ENCODE results near the gene KIRREL1.
A peak's percentile ranks its signal among the peaks of the same experiment; 100 is the strongest.

Gene KIRREL1

GRCh38 chr1:158068918-158069317, 75.5 kb downstream of the KIRREL1 start:
- H3K4me3 ChIP-seq (ENCODE audit: low read depth in 1 of 2, low read length in 2 of 2): no peak overlapping the region
- H3K27ac ChIP-seq (ENCODE audit: low read length): no peak overlapping the region
- H4K20me1 ChIP-seq (ENCODE audit: insufficient read depth, low read length): peaks cover 11% of the 10 kb centered on the region
- no peak overlapping the region for H2AFZ ChIP-seq (ENCODE audit: low read depth, low read length)
- TF ChIP-seq CTCF (IDR thresholded peaks at IDR 0.05; ENCODE audit: borderline replicate concordance, extremely low read depth, low read length, poor library complexity, severe bottlenecking) (no peak), EZH2 (IDR thresholded peaks at IDR 0.05; ENCODE audit: borderline replicate concordance, low read depth, low read length, severe bottlenecking) (no peak)
- ATAC-seq (ENCODE audit: insufficient read depth, low read depth) (no peak), DNase-seq (no peak)
- no peak overlapping the region for H3K4me2 ChIP-seq (ENCODE audit: insufficient read depth, low read length)
- H3K36me3 ChIP-seq (ENCODE audit: insufficient read depth, low read length): no peaks in the 10 kb centered on the region
- no peaks in the 10 kb centered on the region for H3K9me3 ChIP-seq (ENCODE audit: insufficient read depth, low read length, severe bottlenecking)
- H3K4me1 ChIP-seq (ENCODE audit: insufficient read depth, low read length): no peaks in the 10 kb centered on the region
- H3K27me3 ChIP-seq (ENCODE audit: insufficient read depth, low read length, poor library complexity): no peaks in the 10 kb centered on the region
- no peaks in the 10 kb centered on the region for H3K79me2 ChIP-seq (ENCODE audit: insufficient read depth, low read length)
- H3K9ac ChIP-seq (ENCODE audit: low read depth, low read length): no peak overlapping the region

GRCh38 chr1:158071138-158071537, 77.7 kb downstream of the KIRREL1 start:
- ATAC-seq (ENCODE audit: insufficient read depth, low read depth) (peak; percentile 40; the same call in 1 of the 3 replicates), DNase-seq (peak; percentile 11)
- Histone ChIP-seq H3K79me2 (ENCODE audit: insufficient read depth, low read length) (no peaks in the 10 kb centered on the region), H3K9me3 (ENCODE audit: insufficient read depth, low read length, severe bottlenecking) (no peaks in the 10 kb centered on the region), H3K4me1 (ENCODE audit: insufficient read depth, low read length) (no peaks in the 10 kb centered on the region), H3K27me3 (ENCODE audit: insufficient read depth, low read length, poor library complexity) (no peaks in the 10 kb centered on the region), H4K20me1 (ENCODE audit: insufficient read depth, low read length) (peaks cover 11% of the 10 kb centered on the region), H3K4me3 (ENCODE audit: low read depth in 1 of 2, low read length in 2 of 2) (no peak overlapping the region), H3K4me2 (ENCODE audit: insufficient read depth, low read length) (no peak overlapping the region), H3K9ac (ENCODE audit: low read depth, low read length) (no peak overlapping the region), H2AFZ (ENCODE audit: low read depth, low read length) (no peak overlapping the region), H3K36me3 (ENCODE audit: insufficient read depth, low read length) (no peaks in the 10 kb centered on the region), H3K27ac (ENCODE audit: low read length) (no peak overlapping the region)
- no peak for TF ChIP-seq CTCF (IDR thresholded peaks at IDR 0.05; ENCODE audit: borderline replicate concordance, extremely low read depth, low read length, poor library complexity, severe bottlenecking)
- TF ChIP-seq EZH2 (IDR thresholded peaks at IDR 0.05; ENCODE audit: borderline replicate concordance, low read depth, low read length, severe bottlenecking): no peak

GRCh38 chr1:158075078-158075477, 81.6 kb downstream of the KIRREL1 start:
- Histone ChIP-seq H3K9ac (ENCODE audit: low read depth, low read length) (no peak overlapping the region), H3K4me3 (ENCODE audit: low read depth in 1 of 2, low read length in 2 of 2) (no peak overlapping the region), H3K27ac (ENCODE audit: low read length) (no peak overlapping the region), H3K79me2 (ENCODE audit: insufficient read depth, low read length) (no peaks in the 10 kb centered on the region), H3K36me3 (ENCODE audit: insufficient read depth, low read length) (0 out of 2 replicates have a peak, but pooled peaks cover 8% of the 10 kb centered on the region), H4K20me1 (ENCODE audit: insufficient read depth, low read length) (no peaks in the 10 kb centered on the region), H3K4me1 (ENCODE audit: insufficient read depth, low read length) (no peaks in the 10 kb centered on the region), H3K27me3 (ENCODE audit: insufficient read depth, low read length, poor library complexity) (no peaks in the 10 kb centered on the region), H2AFZ (ENCODE audit: low read depth, low read length) (no peak overlapping the region), H3K4me2 (ENCODE audit: insufficient read depth, low read length) (no peak overlapping the region), H3K9me3 (ENCODE audit: insufficient read depth, low read length, severe bottlenecking) (no peaks in the 10 kb centered on the region)
- DNase-seq (no peak), ATAC-seq (ENCODE audit: insufficient read depth, low read depth) (no peak)
- TF ChIP-seq CTCF (IDR thresholded peaks at IDR 0.05; ENCODE audit: borderline replicate concordance, extremely low read depth, low read length, poor library complexity, severe bottlenecking): no peak
- no peak for TF ChIP-seq EZH2 (IDR thresholded peaks at IDR 0.05; ENCODE audit: borderline replicate concordance, low read depth, low read length, severe bottlenecking)

- Histone ChIP-seq H2AFZ (ENCODE audit: low read depth, low read length) (no peak overlapping the region), H3K27me3 (ENCODE audit: insufficient read depth, low read length, poor library complexity) (no peaks in the 10 kb centered on the region), H3K36me3 (ENCODE audit: insufficient read depth, low read length) (peaks cover 11% of the 10 kb centered on the region; the same call in 1 of the 2 replicates), H4K20me1 (ENCODE audit: insufficient read depth, low read length) (no peaks in the 10 kb centered on the region), H3K4me3 (ENCODE audit: low read depth in 1 of 2, low read length in 2 of 2) (no peak overlapping the region), H3K4me1 (ENCODE audit: insufficient read depth, low read length) (no peaks in the 10 kb centered on the region), H3K79me2 (ENCODE audit: insufficient read depth, low read length) (no peaks in the 10 kb centered on the region), H3K4me2 (ENCODE audit: insufficient read depth, low read length) (no peak overlapping the region), H3K9me3 (ENCODE audit: insufficient read depth, low read length, severe bottlenecking) (no peaks in the 10 kb centered on the region), H3K27ac (ENCODE audit: low read length) (no peak overlapping the region), H3K9ac (ENCODE audit: low read depth, low read length) (no peak overlapping the region)
- TF ChIP-seq EZH2 (IDR thresholded peaks at IDR 0.05; ENCODE audit: borderline replicate concordance, low read depth, low read length, severe bottlenecking): no peak
- no peak for TF ChIP-seq CTCF (IDR thresholded peaks at IDR 0.05; ENCODE audit: borderline replicate concordance, extremely low read depth, low read length, poor library complexity, severe bottlenecking)
- DNase-seq: no peak
- no peak for ATAC-seq (ENCODE audit: insufficient read depth, low read depth)
These were observed 83.0 kb downstream of the KIRREL1 start for GRCh38 chr1:158076441-158076840.
